ENCODE results near the gene ZNRF3.
"Not testable (repeated sequence)": the region's sequence is repeated elsewhere in the genome, so short reads cannot be mapped to it uniquely, and the experiment has no call there.

GRCh38 chr22:28886679-28887078 is 3.3 kb downstream of the ZNRF3 start:
- TF ChIP-seq, protein P1, sequence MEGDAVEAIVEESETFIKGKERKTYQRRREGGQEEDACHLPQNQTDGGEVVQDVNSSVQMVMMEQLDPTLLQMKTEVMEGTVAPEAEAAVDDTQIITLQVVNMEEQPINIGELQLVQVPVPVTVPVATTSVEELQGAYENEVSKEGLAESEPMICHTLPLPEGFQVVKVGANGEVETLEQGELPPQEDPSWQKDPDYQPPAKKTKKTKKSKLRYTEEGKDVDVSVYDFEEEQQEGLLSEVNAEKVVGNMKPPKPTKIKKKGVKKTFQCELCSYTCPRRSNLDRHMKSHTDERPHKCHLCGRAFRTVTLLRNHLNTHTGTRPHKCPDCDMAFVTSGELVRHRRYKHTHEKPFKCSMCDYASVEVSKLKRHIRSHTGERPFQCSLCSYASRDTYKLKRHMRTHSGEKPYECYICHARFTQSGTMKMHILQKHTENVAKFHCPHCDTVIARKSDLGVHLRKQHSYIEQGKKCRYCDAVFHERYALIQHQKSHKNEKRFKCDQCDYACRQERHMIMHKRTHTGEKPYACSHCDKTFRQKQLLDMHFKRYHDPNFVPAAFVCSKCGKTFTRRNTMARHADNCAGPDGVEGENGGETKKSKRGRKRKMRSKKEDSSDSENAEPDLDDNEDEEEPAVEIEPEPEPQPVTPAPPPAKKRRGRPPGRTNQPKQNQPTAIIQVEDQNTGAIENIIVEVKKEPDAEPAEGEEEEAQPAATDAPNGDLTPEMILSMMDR (IDR thresholded peaks at IDR 0.05), result not testable (repeated sequence)
- not testable (repeated sequence) for TF ChIP-seq EZH2 (IDR thresholded peaks at IDR 0.05; ENCODE audit: borderline replicate concordance, insufficient read depth, low read depth, low read length, poor library complexity, severe bottlenecking)
